ENCODE measurements around the gene KANSL2.
"Not testable (repeated sequence)": the region's sequence is repeated elsewhere in the genome, so short reads cannot be mapped to it uniquely, and the experiment has no call there.

KANSL2 gene, protein sequence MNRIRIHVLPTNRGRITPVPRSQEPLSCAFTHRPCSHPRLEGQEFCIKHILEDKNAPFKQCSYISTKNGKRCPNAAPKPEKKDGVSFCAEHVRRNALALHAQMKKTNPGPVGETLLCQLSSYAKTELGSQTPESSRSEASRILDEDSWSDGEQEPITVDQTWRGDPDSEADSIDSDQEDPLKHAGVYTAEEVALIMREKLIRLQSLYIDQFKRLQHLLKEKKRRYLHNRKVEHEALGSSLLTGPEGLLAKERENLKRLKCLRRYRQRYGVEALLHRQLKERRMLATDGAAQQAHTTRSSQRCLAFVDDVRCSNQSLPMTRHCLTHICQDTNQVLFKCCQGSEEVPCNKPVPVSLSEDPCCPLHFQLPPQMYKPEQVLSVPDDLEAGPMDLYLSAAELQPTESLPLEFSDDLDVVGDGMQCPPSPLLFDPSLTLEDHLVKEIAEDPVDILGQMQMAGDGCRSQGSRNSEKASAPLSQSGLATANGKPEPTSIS

DNA sequence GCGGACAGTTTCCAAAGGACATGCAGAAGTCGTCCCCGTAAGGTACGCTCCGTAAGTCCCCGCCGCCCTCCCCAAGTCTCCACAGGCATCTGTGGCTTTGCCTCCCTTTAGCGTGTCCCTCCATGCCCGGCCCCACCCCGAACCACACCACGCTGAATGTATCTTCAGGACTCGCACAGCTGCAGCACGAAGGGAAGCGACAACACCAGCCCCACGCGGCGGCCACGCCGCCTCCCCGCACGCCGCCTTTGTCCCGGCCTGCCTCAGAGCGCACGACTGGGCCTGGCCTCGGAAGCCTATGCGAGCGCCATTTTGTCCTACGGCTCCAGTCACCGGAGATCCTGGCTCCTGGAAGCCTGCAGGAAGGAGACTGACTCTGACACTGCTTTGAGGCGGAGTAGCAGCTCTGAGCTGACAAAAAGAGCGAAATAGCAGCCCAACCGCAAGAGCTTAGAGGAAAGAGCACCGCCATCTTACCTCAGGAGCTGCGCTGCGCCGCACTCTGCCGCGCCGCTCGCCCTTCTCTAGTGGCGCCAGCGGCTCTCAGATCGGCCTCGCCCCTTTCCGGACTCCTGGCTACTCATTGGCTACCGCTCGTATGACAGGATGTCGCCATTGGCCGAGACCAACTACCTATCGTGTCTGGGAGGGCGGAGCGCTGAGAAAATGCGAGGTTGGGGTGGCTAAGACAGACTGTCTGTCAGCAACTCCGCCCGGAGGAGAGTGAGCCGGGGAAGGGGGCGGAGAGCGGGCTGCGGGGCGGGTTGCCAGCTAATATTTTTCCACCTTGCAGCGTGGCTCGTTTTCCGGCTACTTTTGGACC lies at the start of gene KANSL2:
TSS of gene KANSL2 (minus strand) at position 529 of the 823 bp plus-strand sequence. CDS start 606 bp downstream, outside the sequence.
- DNase-seq (ENCODE audit: low read depth, low spot score) = peak; percentile 92

DNA sequence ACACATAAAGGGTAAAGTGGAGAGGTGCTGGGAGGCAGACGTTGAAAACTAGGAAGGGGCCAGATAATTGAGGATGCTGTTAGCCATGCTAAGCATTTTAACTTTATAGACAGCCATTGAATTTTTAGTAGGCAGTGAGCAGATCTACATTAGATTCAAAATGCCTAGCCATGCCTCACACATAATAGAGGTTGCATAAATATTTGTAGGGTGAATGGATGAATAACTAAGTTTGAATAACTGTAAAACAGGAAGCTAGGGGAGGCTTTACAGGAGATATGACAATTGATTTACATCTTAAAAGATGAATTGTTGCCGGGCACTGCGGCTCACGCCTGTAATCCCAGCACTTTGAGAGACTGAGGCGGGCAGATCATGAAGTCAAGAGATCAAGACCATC lies 46.8 kb upstream of the KANSL2 start:
- no peak for DNase-seq (ENCODE audit: low read depth, low spot score)

DNA sequence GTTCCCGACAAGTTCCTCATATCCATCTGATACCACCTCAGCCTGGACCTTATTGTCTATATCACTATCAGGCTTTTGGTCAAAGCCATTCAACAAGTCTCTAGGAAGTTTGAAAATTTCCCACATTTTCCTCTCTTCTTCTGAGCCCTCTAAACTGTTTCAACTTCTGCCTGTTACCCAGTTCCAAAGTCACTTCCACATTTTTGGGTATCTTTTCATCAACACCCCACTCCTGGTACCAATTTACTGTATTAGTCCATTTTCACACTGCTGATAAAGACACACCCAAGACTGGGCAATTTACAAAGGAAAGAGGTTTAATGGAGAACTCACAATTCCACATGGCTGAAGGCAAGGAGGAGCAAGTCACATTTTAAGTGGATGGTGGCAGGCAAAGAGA lies 38.7 kb upstream of the KANSL2 start:
- DNase-seq (ENCODE audit: low read depth, low spot score) = not testable (repeated sequence)

DNA sequence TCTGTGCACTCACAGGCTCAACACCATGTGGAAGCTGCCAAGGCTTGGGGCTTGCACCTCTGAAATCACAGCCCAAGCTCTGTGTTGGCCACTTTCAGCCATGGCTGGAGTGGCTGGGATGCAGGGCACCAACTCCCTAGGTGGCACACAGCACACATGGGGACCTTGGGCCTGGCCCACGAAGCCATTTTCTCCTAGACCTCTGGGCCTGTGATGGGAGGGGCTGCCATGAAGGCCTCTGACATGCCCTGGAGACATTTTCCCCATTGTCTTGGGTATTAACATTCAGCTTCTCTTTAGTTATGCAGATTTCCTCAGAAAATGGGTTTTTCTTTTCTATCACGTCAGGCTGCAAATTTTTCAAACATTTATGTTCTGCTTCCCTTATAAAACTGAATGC lies 38.1 kb upstream of the KANSL2 start:
- not testable (repeated sequence) for DNase-seq (ENCODE audit: low read depth, low spot score)

DNA sequence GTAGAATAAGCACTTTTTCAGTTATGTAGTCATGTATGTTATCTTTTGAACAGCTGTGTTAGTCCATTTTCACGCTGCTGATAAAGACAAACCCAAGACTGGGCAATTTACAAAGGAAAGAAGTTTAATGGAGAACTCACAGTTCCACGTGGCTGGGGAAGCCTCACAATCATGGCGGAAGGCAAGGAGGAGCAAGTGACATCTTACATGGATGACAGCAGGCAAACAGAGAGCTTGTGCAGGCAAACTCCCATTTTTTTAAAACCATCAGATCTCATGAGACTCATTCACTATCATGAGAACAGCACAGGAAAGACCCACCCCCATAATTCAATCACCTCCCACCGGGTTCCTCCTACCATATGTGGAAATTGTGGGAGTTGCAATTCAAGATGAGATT lies 37.0 kb upstream of the KANSL2 start:
- not testable (repeated sequence) for DNase-seq (ENCODE audit: low read depth, low spot score)

DNA sequence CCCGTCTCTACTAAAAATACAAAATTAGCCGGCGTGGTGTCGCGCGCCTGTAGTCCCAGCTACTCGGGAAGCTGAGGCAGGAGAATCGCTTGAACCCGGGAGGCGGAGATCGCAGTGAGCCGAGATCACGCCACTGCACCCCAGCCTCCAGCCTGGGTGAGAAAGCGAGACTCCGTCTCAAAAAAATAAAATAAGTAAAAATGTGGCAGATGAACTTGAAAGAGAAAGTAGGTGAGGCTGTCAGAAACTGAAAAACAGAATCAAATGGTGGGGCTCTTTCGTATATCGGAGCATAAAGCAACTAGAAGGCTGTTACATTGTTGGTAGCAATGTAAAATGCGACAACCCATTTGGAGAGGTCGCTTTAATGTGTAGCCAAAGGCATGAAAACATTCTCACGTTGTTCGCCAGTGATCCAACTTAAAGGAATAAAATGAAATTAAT lies 35.2 kb upstream of the KANSL2 start:
- no peak for DNase-seq (ENCODE audit: low read depth, low spot score)

DNA sequence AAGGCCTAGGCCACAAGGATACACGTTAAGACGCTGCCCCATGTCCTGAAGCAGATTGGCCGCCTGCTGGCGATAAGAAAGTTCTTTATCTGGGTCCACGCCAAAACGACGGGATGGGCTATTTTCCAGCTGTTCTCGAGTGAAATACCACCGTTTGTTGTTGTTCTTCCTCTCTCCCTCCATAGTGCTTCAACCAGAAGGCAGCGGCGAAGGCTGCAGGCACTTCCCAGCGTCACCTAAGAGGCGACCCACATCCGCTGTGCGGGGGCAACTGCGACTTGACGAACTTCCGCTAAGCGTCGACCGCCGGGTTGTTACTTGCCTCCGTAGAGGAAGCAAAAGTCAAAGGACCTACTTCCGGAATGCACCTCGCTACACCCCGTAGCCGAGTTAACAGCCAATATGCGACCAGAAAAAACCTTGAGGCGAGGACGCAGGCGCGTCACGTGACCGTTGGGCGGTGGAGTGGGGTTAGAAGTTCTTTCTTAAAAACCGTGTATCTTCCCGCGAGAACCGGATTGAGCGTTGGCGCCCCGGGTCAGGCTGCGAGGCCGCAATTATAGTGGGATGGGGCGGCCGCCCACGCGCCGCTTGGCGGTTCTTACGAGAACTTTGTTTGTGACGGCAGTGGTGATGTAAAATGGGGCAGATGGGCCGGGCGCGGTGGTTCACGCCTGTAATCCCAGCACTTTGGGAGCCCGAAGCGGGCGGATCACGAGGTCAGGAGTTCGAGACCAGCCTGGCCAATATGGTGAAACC lies 34.6 kb upstream of the KANSL2 start, which contains the start of gene CCNT1:
TSS of gene CCNT1 (minus strand) at position 215 of the 759 bp plus-strand sequence. CDS start at position 183, 32 bp downstream.
- DNase-seq (ENCODE audit: low read depth, low spot score) = peak; percentile 100

DNA sequence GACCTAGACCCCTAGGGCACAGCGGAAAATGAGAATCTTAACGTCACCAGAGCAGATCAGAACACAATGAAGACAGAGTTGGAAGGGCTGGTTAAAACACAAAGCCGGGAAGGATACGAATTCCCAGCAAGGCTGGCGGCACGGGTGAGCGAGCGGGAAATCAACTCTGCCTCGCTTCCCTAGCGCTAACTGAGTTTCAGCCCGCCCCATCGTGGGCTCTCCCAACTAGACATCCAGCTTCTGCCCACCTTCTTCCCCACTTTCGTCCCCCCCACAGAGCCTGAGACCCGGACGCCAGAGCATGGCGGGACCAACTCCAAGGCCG lies 34.1 kb upstream of the KANSL2 start:
- DNase-seq (ENCODE audit: low read depth, low spot score) = no peak

DNA sequence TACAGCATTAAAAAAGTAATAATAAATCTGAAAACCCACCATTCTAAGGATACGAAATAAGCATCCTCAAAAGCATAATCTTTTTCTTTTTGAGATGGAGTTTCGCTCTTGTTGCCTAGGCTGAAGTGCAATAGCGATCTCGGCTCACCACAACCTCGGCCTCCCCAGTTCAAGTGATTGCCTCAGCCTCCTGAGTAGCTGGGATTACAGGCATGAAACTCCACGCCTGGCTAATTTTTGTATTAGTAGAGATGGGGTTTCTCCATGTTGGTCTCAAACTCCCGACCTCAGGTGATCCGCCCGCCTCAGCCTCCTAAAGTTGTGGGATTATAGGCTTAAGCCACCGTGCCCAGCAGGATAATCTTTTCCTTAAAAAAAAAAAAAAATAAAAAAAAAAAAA lies 30.2 kb upstream of the KANSL2 start:
- no peak for DNase-seq (ENCODE audit: low read depth, low spot score)

DNA sequence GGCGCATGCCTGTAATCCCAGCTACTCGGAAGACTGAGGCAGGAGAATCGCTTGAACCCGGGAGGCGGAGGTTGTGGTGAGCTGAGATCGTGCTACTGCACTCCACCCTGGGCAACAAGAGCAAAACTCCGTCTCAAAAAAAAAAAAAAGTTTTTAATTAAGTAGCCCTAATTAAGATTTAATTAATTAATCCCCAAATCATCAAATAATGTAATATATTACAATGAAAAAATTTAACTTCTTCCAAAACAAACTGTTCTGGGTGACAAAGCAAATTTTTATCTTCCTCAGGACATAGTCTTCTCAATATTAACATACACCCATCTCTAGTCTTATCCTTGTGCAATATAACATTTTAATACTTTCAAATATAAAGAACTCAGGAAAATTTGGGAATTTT lies 16.8 kb upstream of the KANSL2 start:
- DNase-seq (ENCODE audit: low read depth, low spot score) = not testable (repeated sequence)

DNA sequence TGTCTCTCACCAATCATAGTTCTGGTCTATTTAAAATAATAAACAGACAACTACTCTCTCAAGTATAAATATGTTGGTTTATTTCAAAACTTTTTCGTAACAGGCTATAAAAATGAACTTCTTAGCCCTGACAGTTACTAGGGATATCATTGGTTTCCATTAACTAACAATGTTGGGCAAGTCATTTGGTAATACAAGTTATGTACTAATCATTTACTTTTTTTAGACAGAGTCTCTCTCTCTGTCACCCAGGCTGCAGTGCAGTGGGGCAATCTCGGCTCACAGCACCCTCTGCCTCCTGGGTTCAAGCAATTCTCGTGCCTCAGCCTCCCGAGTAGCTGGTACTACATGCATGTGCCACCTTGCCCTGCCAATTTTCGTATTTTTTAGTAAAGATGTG lies 14.6 kb upstream of the KANSL2 start:
- no peak for DNase-seq (ENCODE audit: low read depth, low spot score)

DNA sequence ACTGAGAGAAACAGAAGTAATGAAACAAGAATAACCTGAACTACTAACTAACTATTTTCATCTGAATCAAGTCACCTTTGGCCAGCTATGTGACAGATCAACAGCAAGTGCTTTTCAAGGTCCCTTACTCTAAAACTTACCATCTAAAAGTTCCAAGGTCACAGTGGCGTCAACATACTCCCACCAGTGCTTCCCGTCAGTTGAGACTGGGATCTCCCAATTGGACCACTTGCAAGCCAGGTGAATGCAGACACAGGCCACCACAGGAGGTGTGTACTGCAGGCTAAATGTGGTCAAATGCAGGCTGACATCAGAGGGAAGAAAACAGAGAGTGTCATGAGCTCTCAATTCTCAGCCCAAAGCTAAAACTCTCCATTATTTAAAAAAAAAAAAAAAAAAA lies 13.8 kb upstream of the KANSL2 start:
- DNase-seq (ENCODE audit: low read depth, low spot score) = no peak

DNA sequence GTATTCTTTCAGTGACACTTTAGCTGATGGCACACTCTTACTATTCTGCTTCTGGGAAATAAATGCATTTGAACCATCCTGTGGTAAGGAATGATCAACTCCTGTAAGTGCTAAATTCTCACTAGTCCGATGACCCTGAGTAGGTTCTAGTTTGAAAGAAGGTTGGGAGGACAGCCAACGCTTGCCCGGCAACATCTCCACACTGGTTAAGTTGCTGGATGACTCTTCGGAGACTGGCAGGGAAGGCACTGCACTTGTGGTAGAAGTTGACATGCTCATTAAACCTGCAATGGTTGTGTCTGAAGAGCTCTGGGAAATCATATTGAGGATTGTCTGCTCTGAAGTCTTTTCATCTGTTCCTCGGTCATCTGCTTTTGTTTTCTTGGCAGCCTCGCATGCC lies 12.0 kb upstream of the KANSL2 start:
- no peak for DNase-seq (ENCODE audit: low read depth, low spot score)

DNA sequence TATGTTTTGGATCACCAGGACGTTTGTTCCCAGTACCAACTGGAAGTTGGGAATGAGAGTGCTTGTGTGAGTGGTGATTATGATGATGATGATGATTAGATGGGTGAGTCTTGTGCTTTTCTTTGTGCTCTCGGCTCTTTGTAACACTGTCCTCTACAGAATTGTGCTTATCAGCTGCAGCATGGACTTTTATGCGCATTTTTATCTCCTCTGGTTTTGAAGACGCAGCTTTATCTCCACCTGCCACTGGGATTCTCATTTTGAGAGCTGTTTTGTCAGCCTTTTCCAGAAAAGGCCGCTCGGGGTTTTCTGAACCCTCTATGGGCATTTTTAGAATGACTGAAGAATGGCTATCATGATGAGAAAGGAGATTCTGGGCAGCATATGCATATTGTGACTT lies 11.5 kb upstream of the KANSL2 start:
- no peak for DNase-seq (ENCODE audit: low read depth, low spot score)

DNA sequence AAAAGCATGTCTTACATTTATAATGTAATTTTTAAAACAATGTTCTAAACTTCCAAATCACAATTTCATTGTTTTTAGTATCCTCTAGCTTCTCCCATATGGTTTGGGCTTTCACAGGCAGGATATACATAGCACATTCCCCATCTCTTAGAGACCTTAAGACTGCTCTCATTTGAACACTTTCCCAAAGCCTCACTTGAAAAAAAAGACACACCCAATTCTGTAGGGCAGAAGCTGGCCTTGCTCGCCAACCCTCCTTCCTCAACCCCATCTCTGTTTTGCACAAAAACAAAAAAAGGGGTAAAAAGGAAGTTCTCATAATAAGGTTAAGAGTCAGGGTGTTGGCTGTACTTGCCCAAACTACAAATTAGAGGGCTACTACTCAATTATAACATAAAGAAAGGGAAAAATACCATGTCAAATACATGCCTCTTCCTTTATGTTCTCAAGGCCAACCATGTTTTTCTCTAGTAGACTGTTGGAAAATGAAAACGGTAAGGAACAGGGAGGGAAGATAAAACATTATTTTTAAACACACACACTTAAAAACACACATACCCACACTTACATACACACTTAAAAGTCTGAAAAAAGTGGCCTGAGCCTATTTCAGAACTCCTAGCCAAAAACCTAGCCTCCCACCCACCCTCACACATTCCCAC lies 9.9 kb upstream of the KANSL2 start:
- DNase-seq (ENCODE audit: low read depth, low spot score) = no peak

DNA sequence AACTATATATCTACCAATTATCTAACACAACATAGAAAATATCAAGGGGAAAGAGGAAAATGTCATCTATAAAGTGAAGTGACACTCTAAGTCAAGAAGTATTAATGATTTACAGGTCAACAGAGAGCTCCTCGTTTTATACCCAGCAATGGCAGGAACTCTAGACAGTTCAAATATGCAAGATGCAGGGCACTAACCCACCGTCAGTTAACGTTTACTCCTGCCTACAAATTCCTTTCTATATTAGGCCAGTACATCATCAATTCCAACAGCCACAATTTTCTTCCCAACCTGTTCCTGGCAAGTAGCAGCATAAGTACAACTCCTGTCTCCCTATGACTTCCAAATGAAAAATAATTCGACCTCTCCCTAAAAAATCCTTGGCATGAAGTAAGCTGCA lies 9.0 kb upstream of the KANSL2 start:
- DNase-seq (ENCODE audit: low read depth, low spot score) = no peak

DNA sequence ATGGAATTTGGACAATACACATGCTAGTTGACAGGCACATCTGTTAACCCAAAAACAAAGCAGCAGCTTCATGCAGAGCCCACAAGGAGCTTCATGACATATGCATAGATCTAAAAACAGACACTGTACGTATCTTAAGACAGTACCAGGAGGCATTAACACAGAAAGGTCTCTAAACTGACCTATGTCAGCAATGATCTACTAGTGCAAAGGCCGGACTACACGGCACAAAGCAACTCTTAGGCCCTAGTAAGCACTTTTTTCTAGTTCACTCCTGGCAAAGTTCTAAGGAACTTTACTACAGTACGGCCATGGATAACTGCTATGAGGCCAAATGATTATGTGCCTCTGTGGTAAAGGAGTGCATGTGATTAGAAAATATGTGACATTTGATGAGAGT lies 8.4 kb upstream of the KANSL2 start:
- no peak for DNase-seq (ENCODE audit: low read depth, low spot score)

DNA sequence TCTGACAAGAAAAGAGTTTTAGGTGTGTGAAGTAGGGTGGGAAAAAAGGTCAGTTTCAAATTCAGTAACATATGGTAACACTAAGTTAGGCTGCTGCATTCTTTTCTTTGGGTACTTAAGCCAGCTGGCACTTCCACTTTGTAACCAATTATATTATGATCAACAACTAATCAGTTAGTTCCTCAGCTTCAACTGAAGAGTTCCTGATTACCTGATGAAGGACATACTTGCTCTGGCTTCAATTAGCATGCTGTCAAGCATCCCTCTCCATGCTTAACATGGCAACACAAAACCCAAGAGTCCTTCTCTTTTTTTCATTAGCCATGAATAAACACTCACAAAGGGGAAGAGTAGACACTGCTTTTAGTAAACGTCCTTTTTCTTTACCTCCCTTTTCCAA lies 6.8 kb upstream of the KANSL2 start:
- no peak for DNase-seq (ENCODE audit: low read depth, low spot score)

DNA sequence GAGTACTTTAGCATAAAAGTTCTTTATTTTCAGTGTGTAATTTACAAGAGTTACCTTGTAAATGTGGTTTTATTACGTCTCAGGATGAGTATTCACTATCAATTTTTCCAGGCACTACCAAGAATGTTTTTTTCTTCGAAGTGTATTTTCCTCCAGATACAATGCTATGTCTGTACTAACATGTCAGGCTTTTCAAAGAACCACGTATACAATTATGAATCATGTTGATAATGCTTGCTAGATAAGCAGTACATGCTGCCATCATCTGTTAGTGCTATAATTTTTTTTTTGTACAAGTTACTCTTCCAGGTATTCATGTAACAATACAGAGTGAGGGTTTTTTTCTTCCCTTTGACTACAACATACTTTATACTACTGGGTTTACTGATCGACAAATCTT lies 5.6 kb upstream of the KANSL2 start:
- no peak for DNase-seq (ENCODE audit: low read depth, low spot score)

DNA sequence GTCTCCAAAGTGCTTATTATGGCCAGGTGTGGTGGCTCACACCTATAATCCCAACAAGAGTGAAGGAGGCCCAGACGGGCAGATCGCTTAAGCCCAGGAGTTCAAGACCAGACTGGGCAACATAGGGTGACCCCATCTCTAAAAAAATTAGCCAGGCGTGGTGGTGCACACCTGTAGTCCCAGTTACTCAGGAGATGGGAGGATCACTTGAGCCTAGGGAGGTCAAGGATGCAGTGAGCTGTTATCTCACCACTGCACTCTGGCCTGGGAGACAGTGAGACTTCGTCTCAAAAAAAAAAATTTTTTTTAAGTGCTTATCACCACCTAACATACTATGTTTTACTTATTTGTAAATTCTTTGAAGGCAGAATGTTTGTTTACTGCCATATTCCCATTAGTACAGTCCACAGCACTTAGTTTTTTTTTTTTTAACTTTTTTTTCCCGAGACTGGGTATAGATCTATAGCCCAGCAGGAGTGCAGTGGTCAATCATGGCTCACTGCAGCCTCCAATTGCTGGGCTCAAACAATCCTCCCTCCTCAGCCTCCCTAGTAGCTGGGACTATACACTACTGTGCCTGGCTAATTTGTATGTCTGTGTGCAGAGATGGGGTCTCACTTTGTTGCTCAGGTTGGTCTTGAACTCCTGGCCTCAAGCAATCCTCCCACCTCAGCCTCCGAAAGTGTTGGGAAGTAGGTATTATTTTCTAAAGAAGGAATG lies 4.7 kb upstream of the KANSL2 start:
- DNase-seq (ENCODE audit: low read depth, low spot score) = no peak

Data from iPS DF 19.7 (cell line).